K562 (cell line): Measurements from ENCODE around the gene ABCC11. TPM values are rescaled to one million over a fixed set of nuclear protein-coding genes. Genes with fewer than 3 reads are reported as not detected.

Experiments
- ATAC-seq: fragments of 200-7000 bp; cut with Tn5 transposase; 3 replicates; pipeline ENCODE4 v1.9.1; 2020; ENCODE audit warnings: moderate library complexity
- BruUV-seq: library from RNA; stranded (reverse); fragments of 400-500 nt; replicated peaks from 2 replicates; lab custom pipeline; 2021; lab: Mats Ljungman, UMichigan
- CTCF ChIA-PET: fragments of 300-600 bp; formaldehyde crosslinking; extraction: SDS; loops from one replicate; lab custom pipeline; 2021; ENCODE audit warnings: low intra/inter-chr PET ratio; lab: Yijun Ruan, JAX
- POLR2A ChIA-PET: fragments of 300-600, 350-650 bp; sonication (Branson Sonifier 250); formaldehyde crosslinking; extraction: SDS; loops from one replicate; lab custom pipeline; 2021; ENCODE audit warnings: antibody characterized with exemption, inconsistent platforms; lab: Yijun Ruan, JAX
- DNase-seq, 4 experiments: peaks; one replicate each; pipeline versions ENCODE4 v3.0.0 to v3.0.0-alpha.2; 2011 to 2018; ENCODE audit warnings: low spot score in 3 of 4, mixed read lengths in 3 of 4; ENCODE audit errors: extremely low read depth in 1 of 4
- FAIRE-seq: peaks from 2 replicates; lab custom pipeline; 2011; peaks lifted over from hg19 to GRCh38; lab: Jason Lieb, UNC
- H2AFZ ChIP-seq: 2 replicates; pipeline ENCODE4 v1.6.0; 2011; ENCODE audit warnings: low read depth, low read length, control low read depth, inconsistent platforms
- H3K27ac ChIP-seq: fragments of 200-600 bp; 3 replicates; pipeline ENCODE4 v1.8.0; 2011; ENCODE audit warnings: low read depth, mild to moderate bottlenecking, control low read depth, inconsistent platforms, low read length, moderate library complexity, mixed read lengths; ENCODE audit errors: extremely low read depth
- H3K27me3 ChIP-seq, 2 experiments: fragments of 300-600 bp in 1 of 2; 2 replicates in 1 of 2; 3 replicates in 1 of 2; pipeline versions ENCODE4 v1.6.0 to v1.8.0; 2011; ENCODE audit warnings: inconsistent platforms in 2 of 2, low read length in 2 of 2, mild to moderate bottlenecking in 1 of 2, mixed read lengths in 1 of 2, moderate library complexity in 1 of 2; ENCODE audit not compliant: control insufficient read depth in 2 of 2, insufficient read depth in 2 of 2
- H3K36me3 ChIP-seq: fragments of 300-600 bp; 3 replicates; pipeline ENCODE4 v1.8.0; 2011; ENCODE audit warnings: mild to moderate bottlenecking, low read length, inconsistent platforms; ENCODE audit not compliant: control insufficient read depth, insufficient read depth
- H3K4me1 ChIP-seq, 2 experiments: fragments of 200-600 bp in 1 of 2; replicated peaks in 1 of 2; 2 replicates in 1 of 2; 3 replicates in 1 of 2; pipeline versions ENCODE4 v1.5.1 to v1.8.0; 2011; ENCODE audit warnings: inconsistent platforms in 2 of 2, low read length in 2 of 2, mild to moderate bottlenecking in 1 of 2, mixed read lengths in 1 of 2, moderate library complexity in 1 of 2; ENCODE audit not compliant: control insufficient read depth in 2 of 2, insufficient read depth in 2 of 2
- H3K4me2 ChIP-seq: 2 replicates; pipeline ENCODE4 v1.6.1; 2011; ENCODE audit warnings: low read length, control low read depth, inconsistent platforms, mixed read lengths; ENCODE audit not compliant: insufficient read depth
- H3K4me3 ChIP-seq: fragments of 200-600 bp; sonication (generic), shearing (Covaris generic); 2 replicates; pipeline ENCODE4 v1.5.1; 2016; ENCODE audit warnings: control low read depth, inconsistent platforms
- H3K79me2 ChIP-seq: fragments of 200-600 bp; 3 replicates; pipeline ENCODE4 v1.8.0; 2011; ENCODE audit warnings: low read length, inconsistent platforms; ENCODE audit not compliant: control insufficient read depth, insufficient read depth
- H3K9ac ChIP-seq, 2 experiments: 2 replicates each; pipeline versions ENCODE4 v1.6.0 to v1.6.1; 2011; ENCODE audit warnings: low read depth in 2 of 2, low read length in 2 of 2, control low read depth in 1 of 2, inconsistent platforms in 1 of 2, mild to moderate bottlenecking in 1 of 2, mixed read lengths in 1 of 2; ENCODE audit not compliant: insufficient read depth in 1 of 2
- H3K9me1 ChIP-seq: one replicate; pipeline ENCODE4 v1.6.0; 2011; ENCODE audit warnings: inconsistent platforms, mild to moderate bottlenecking, low read length, moderate library complexity; ENCODE audit not compliant: control insufficient read depth, insufficient read depth
- H3K9me3 ChIP-seq: replicated peaks from 2 replicates; pipeline ENCODE4 v1.5.1; 2011; ENCODE audit warnings: low read depth, low read length, inconsistent platforms; ENCODE audit not compliant: control insufficient read depth, insufficient read depth
- H4K20me1 ChIP-seq: replicated peaks from 2 replicates; pipeline ENCODE4 v1.6.1; 2011; ENCODE audit warnings: low read length, inconsistent platforms, mixed read lengths; ENCODE audit not compliant: control insufficient read depth, insufficient read depth
- ARNT ChIP-seq, 2 experiments: fragments of 450-650 bp; IDR thresholded peaks; 2 replicates each; pipeline ENCODE4 v1.6.1; 2016; ENCODE audit warnings: mild to moderate bottlenecking in 1 of 2
- ELF4 ChIP-seq: fragments of 450-650 bp; formaldehyde crosslinking; IDR thresholded peaks from 2 replicates; pipeline ENCODE4 v1.4.0; 2022; ENCODE audit warnings: missing genetic modification characterization
- ELK3 ChIP-seq: fragments of 450-650 bp; formaldehyde crosslinking; IDR thresholded peaks from 2 replicates; pipeline ENCODE4 v1.4.0; 2020; ENCODE audit warnings: mild to moderate bottlenecking
- ILF3 ChIP-seq: fragments of 450-650 bp; IDR thresholded peaks from 2 replicates; pipeline ENCODE4 v1.6.1; 2018; ENCODE audit warnings: antibody characterized with exemption, mild to moderate bottlenecking, moderate library complexity, borderline replicate concordance
- NFYB ChIP-seq: IDR thresholded peaks from 2 replicates; pipeline ENCODE4 v1.6.1; 2011; ENCODE audit warnings: mild to moderate bottlenecking, moderate library complexity; ENCODE audit not compliant: insufficient read length; ENCODE audit errors: extremely low read depth
- NRF1 ChIP-seq, 2 experiments: fragments of 450-650 bp; IDR thresholded peaks in 1 of 2; conservative IDR thresholded peaks in 1 of 2; 2 replicates each; pipeline ENCODE4 v1.6.1; 2014; ENCODE audit warnings: mild to moderate bottlenecking in 2 of 2
- PPARD ChIP-seq: fragments of 250-450 bp; sonication (Bioruptor Pico); IDR thresholded peaks from 2 replicates; pipeline ENCODE4 v1.8.0; 2022; ENCODE audit warnings: inconsistent platforms, mild to moderate bottlenecking, moderate library complexity
- SMARCE1 ChIP-seq: fragments of 450-650 bp; IDR thresholded peaks from 2 replicates; pipeline ENCODE4 v1.7.1; 2016; ENCODE audit warnings: mild to moderate bottlenecking
- YBX1 ChIP-seq: fragments of 450-650 bp; IDR thresholded peaks from 2 replicates; pipeline ENCODE4 v1.7.1; 2016; ENCODE audit warnings: mild to moderate bottlenecking
- ZNF277 ChIP-seq: fragments of 250-450 bp; sonication (Bioruptor Pico); IDR thresholded peaks from 2 replicates; pipeline ENCODE4 v1.8.0; 2022; ENCODE audit warnings: inconsistent platforms, mild to moderate bottlenecking, moderate library complexity, borderline replicate concordance
- ZNF695 ChIP-seq: fragments of 450-650 bp; formaldehyde crosslinking; IDR thresholded peaks from 2 replicates; pipeline ENCODE4 v1.4.0; 2020; ENCODE audit warnings: mild to moderate bottlenecking, moderate library complexity
- WGBS: fragments of 100-300 bp; shearing (Covaris generic); methylation state at CpG from one replicate; pipeline ENCODE4 v1.1.6; 2016; ENCODE audit warnings: low coverage, mixed read lengths; ENCODE audit not compliant: insufficient coverage; ENCODE audit errors: missing lambda C conversion rate; 5-methylcytosine and 5-hydroxymethylcytosine counted together
- in situ Hi-C: fragments of 300-500 bp; cut with MboI; formaldehyde crosslinking; loops from 4 replicates; pipeline ENCODE4 v1.15.0; 2018; ENCODE audit warnings: inconsistent platforms, mixed read lengths
- intact Hi-C: fragments of 100-400 bp; cut with micrococcal nuclease; formaldehyde crosslinking; loops from 2 replicates; pipeline ENCODE4 v1.14.2; 2022
- polyA plus RNA-seq, 8 experiments: library from polyadenylated mRNA; depleted of rRNA in 4 of 8; stranded (reverse) in 5 of 8; unstranded in 3 of 8; fragments of >200 nt; fragmentation: Nextera tagmentation in 2 of 8; fragmentation: Illumina TruSeq in 1 of 8; extraction: Ambion mirVana in 2 of 8; extraction: Trizol in 1 of 8; gene quantifications; 2 replicates each; pipeline versions ENCODE4 v1.2.1 to v1.2.3, GENCODE V29; 2011 to 2014; ENCODE audit warnings: inconsistent platforms in 1 of 8, missing spikeins in 1 of 8
- total RNA-seq, 7 experiments: library from RNA; depleted of rRNA in 6 of 7; stranded (reverse); fragments of >200 nt in 6 of 7; fragmentation: Illumina TruSeq in 2 of 7; extraction: Trizol in 2 of 7; gene quantifications; 2 replicates each; pipeline versions ENCODE4 v1.2.1 to v1.2.3, GENCODE V29; 2011 to 2021; ENCODE audit warnings: low replicate concordance in 1 of 7

Gene ABCC11
- total and polyA plus RNA-seq, 9 of the 15 experiments (the other 6 are each of a cell fraction or from before 2014, with no cell fraction given): 0.04 to 0.14 (median 0.04) TPM; not detected in 6

- Histone ChIP-seq H3K79me2 (no peaks in the 10 kb centered on the region), H4K20me1 (no peaks in the 10 kb centered on the region), H3K9ac (no peak overlapping the region), H3K27ac (no peak overlapping the region), H3K9me3 (no peaks in the 10 kb centered on the region), H3K27me3 (peaks cover 13 to 37% of the 10 kb centered on the region in 2 experiments; a peak in 4 of 5 replicates), H3K9me1 (no peaks in the 10 kb centered on the region), H2AFZ (no peak overlapping the region), H3K4me2 (no peak overlapping the region), H3K4me1 (no peaks in the 10 kb centered on the region), H3K4me3 (no peak overlapping the region), H3K36me3 (no peaks in the 10 kb centered on the region)
- TF ChIP-seq SMARCE1 (no peak), YBX1 (no peak), ZNF277 (CRISPR knock-in tag) (no peak), ARNT (IDR thresholded peaks at IDR 0.05) (no peak), NRF1 (conservative IDR thresholded peaks at IDR 0.05 in 1 of 2, IDR thresholded peaks at IDR 0.05 in 1 of 2) (no peak), ZNF695 (CRISPR knock-in tag) (no peak), PPARD (no peak), ILF3 (no peak), ELF4 (no peak), NFYB (no peak), ELK3 (CRISPR knock-in tag) (no peak)
- ChIA-PET POLR2A (interaction anchor here (1.6 kb wide), 1 partner anchor 11 kb away, joined by 4 read pairs; no protein-coding TSS in a partner anchor), CTCF (no interaction called here)
- FAIRE-seq (no peak), DNase-seq (no peak), ATAC-seq (no peak)
- 0% methylated on average over 3 of the region's 3 CpGs for WGBS
- intact Hi-C loops (no loop called here), in situ Hi-C loops (no loop called here)
- BruUV-seq: no TSS peak
Observed at GRCh38 chr16:48212033-48212432, 35.3 kb downstream of the ABCC11 start.
